Gastroesophageal sphincter (tissue), 4 donors: ENCODE results near the gene CCDC188. TPM values are rescaled to one million over a fixed set of nuclear protein-coding genes. Genes with fewer than 3 reads are reported as not detected.

Source experiments
- ATAC-seq: fragments of 150-250 bp; one replicate; pipeline ENCODE4 v1.9.1; 2016; ENCODE audit warnings: mild to moderate bottlenecking, moderate library complexity
- H3K27ac ChIP-seq, 4 donors: fragments of 200-600 bp; sonication (generic) in 3 of 4; 1 replicate in 3 of 4; 2 replicates in 1 of 4; pipeline ENCODE4 v1.5.1; 2016 to 2019
- H3K27me3 ChIP-seq: fragments of 200-600 bp; sonication (generic); one replicate; pipeline ENCODE4 v1.5.1; 2019
- H3K36me3 ChIP-seq, 2 donors: fragments of 200-600 bp; sonication (generic); one replicate each; pipeline ENCODE4 v1.5.1; 2019; ENCODE audit warnings: control low read depth in 1 of 2
- H3K4me1 ChIP-seq, 3 donors: fragments of 200-600 bp; sonication (generic); 1 replicate in 2 of 3; 2 replicates in 1 of 3; pipeline ENCODE4 v1.5.1; 2016 to 2019; ENCODE audit warnings: control low read depth in 2 of 3
- H3K4me3 ChIP-seq, 2 donors: fragments of 200-600 bp; sonication (generic); one replicate each; pipeline ENCODE4 v1.5.1; 2019; ENCODE audit warnings: mild to moderate bottlenecking in 1 of 2, moderate library complexity in 1 of 2
- H3K9me3 ChIP-seq, 3 donors: fragments of 200-600 bp; sonication (generic); one replicate each; pipeline ENCODE4 v1.5.1; 2017 to 2019; ENCODE audit warnings: control low read depth in 2 of 3
- CTCF ChIP-seq, 4 experiments: fragments of 200-600 bp in 2 of 4; fragments of 450-650 bp in 2 of 4; sonication (generic) in 1 of 4; IDR thresholded peaks; one replicate each; pipeline ENCODE4 v1.5.1; 2017 to 2019; ENCODE audit warnings: antibody characterized with exemption in 4 of 4, mild to moderate bottlenecking in 2 of 4, moderate library complexity in 2 of 4
- EP300 ChIP-seq: sonication (generic); formaldehyde crosslinking; IDR thresholded peaks from one replicate; pipeline ENCODE4 v1.6.1; 2017; ENCODE audit warnings: antibody characterized with exemption, mild to moderate bottlenecking
- POLR2A ChIP-seq, 2 donors: fragments of 450-650 bp; IDR thresholded peaks; one replicate each; pipeline ENCODE4 v1.6.1; 2017; ENCODE audit warnings: antibody characterized with exemption in 2 of 2, mild to moderate bottlenecking in 2 of 2, moderate library complexity in 1 of 2
- POLR2AphosphoS5 ChIP-seq: sonication (generic); formaldehyde crosslinking; IDR thresholded peaks from one replicate; pipeline ENCODE4 v1.6.1; 2017; ENCODE audit warnings: antibody characterized with exemption
- WGBS, 2 donors: methylation state at CpG; one replicate each; pipeline ENCODE4 v1.1.5; 2018; ENCODE audit warnings: low coverage in 1 of 2; 5-methylcytosine and 5-hydroxymethylcytosine counted together
- total RNA-seq, 4 donors: library from RNA; depleted of rRNA; stranded (reverse); fragments of >200 nt; gene quantifications; one replicate each; pipeline ENCODE4 v1.1.0, GENCODE V29; 2016

CCDC188 gene
- total RNA-seq, 4 donors from 2014 or later, result not detected

GRCh38 chr22:20127318-20127868 is 23.5 kb downstream of the CCDC188 start:
- Histone ChIP-seq H3K9me3 (no peaks in the 10 kb centered on the region), H3K4me3 (no peak overlapping the region), H3K27me3 (no peaks in the 10 kb centered on the region), H3K36me3 (peaks cover 0 to 51% of the 10 kb centered on the region in 2 donors), H3K4me1 (peaks cover 0 to 13% (median 0%) of the 10 kb centered on the region in 3 donors), H3K27ac (no peak overlapping the region)
- no peak for ATAC-seq
- TF ChIP-seq POLR2A (IDR thresholded peaks at IDR 0.05), result no peak
- no peak for TF ChIP-seq CTCF (IDR thresholded peaks at IDR 0.05)
- 86 to 87% methylated on average over 3 to 7 of the region's 15 CpGs for WGBS, 2 donors

GRCh38 chr22:20126284-20127029 is 24.4 kb downstream of the CCDC188 start:
- Histone ChIP-seq H3K4me3 (no peak overlapping the region), H3K27me3 (no peaks in the 10 kb centered on the region), H3K36me3 (peaks cover 0 to 60% of the 10 kb centered on the region in 2 donors), H3K4me1 (peaks cover 0 to 19% (median 0%) of the 10 kb centered on the region in 3 donors), H3K27ac (no peak overlapping the region), H3K9me3 (no peaks in the 10 kb centered on the region)
- ATAC-seq, result no peak
- WGBS, 2 donors, result 76 to 81% methylated on average over 6 to 9 of the region's 19 CpGs
- no peak for TF ChIP-seq CTCF (IDR thresholded peaks at IDR 0.05)

- TF ChIP-seq POLR2AphosphoS5, result no peak
- no peak for TF ChIP-seq EP300
- TF ChIP-seq POLR2A (IDR thresholded peaks at IDR 0.05), result no peak
- no peak for TF ChIP-seq CTCF (IDR thresholded peaks at IDR 0.05)
- WGBS, 2 donors, result no CpG with 5 or more reads among the region's 32 CpGs
- H3K4me3 ChIP-seq, result no peak overlapping the region
- H3K27me3 ChIP-seq, result no peaks in the 10 kb centered on the region
- peaks cover 0 to 24% (median 0%) of the 10 kb centered on the region in 3 donors for H3K4me1 ChIP-seq
- no peak for ATAC-seq
- H3K27ac ChIP-seq, result no peak overlapping the region
- H3K9me3 ChIP-seq, result no peaks in the 10 kb centered on the region
- peaks cover 0 to 70% of the 10 kb centered on the region in 2 donors for H3K36me3 ChIP-seq
Observed at GRCh38 chr22:20125201-20126174, 25.4 kb downstream of the CCDC188 start.

- peaks cover 0 to 82% of the 10 kb centered on the region in 2 donors for H3K36me3 ChIP-seq
- H3K9me3 ChIP-seq, result no peaks in the 10 kb centered on the region
- H3K4me3 ChIP-seq, result no peak overlapping the region
- peaks cover 0 to 32% (median 0%) of the 10 kb centered on the region in 3 donors for H3K4me1 ChIP-seq
- no peak overlapping the region for H3K27ac ChIP-seq
- no peak for TF ChIP-seq CTCF (IDR thresholded peaks at IDR 0.05)
- TF ChIP-seq POLR2A (IDR thresholded peaks at IDR 0.05), result no peak
- TF ChIP-seq POLR2AphosphoS5, result no peak
- TF ChIP-seq EP300, result no peak
- ATAC-seq, result no peak
- 60 to 83% methylated on average over 1 of the region's 11 CpGs for WGBS, 2 donors
- H3K27me3 ChIP-seq, result no peaks in the 10 kb centered on the region
Observed at GRCh38 chr22:20124083-20124787, 26.6 kb downstream of the CCDC188 start.
